ENCODE measurements around the gene PCDHB10. TPM values are rescaled to one million over a fixed set of nuclear protein-coding genes. Genes with fewer than 3 reads are reported as not detected.
"Not testable (repeated sequence)": the region's sequence is repeated elsewhere in the genome, so short reads cannot be mapped to it uniquely, and the experiment has no call there.

The PCDHB10 gene
- 5.5 TPM for total RNA-seq (ENCODE audit: insufficient read depth, low replicate concordance)

DNA sequence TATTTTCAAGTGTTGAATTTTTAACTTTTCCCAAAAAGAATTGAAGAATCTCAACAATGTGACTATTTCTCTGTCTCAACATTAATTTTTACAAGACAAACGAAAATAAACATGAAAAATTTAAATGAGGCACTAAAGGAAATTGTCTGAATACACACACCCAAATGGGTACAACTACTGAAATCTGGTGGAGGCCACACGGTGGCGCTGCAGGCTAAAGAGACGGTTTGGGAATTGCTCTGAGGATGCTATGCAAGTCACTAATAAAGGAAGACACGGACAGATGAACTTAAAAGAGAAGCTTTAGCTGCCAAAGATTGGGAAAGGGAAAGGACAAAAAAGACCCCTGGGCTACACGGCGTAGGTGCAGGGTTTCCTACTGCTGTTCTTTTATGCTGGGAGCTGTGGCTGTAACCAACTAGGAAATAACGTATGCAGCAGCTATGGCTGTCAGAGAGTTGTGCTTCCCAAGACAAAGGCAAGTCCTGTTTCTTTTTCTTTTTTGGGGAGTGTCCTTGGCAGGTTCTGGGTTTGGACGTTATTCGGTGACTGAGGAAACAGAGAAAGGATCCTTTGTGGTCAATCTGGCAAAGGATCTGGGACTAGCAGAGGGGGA, at the start of gene PCDHB10:
Gene PCDHB10, plus strand, starts transcription at position 244 of the 616 bp plus-strand sequence. Its CDS starts 200 bp downstream, at position 444.
- no peak for DNase-seq (ENCODE audit: low spot score)

DNA sequence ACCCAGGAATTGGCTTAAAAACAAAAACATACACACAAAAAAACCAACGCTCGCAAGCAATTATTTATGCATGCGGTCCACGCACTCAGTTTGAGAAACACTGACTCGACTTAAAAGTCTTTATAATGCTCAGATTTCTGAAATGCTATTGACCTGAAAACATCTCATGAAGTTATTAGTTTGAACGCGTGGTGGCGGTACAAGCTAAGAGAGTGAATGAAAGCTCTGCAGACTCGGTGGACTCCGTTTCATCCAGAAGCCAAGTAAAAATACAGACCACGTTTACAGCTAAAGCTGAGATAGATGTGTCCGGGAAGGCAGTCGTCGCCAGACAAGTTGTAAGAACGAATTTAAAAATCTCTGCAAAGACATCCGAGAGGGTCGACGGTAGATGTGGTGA, 42.3 kb upstream of the PCDHB10 start, which contains the start of gene PCDHB6:
Gene PCDHB6, plus strand, starts transcription at position 246 of the 400 bp plus-strand sequence. CDS start 201 bp downstream, outside the sequence.
- no peak for DNase-seq (ENCODE audit: low spot score)

DNA sequence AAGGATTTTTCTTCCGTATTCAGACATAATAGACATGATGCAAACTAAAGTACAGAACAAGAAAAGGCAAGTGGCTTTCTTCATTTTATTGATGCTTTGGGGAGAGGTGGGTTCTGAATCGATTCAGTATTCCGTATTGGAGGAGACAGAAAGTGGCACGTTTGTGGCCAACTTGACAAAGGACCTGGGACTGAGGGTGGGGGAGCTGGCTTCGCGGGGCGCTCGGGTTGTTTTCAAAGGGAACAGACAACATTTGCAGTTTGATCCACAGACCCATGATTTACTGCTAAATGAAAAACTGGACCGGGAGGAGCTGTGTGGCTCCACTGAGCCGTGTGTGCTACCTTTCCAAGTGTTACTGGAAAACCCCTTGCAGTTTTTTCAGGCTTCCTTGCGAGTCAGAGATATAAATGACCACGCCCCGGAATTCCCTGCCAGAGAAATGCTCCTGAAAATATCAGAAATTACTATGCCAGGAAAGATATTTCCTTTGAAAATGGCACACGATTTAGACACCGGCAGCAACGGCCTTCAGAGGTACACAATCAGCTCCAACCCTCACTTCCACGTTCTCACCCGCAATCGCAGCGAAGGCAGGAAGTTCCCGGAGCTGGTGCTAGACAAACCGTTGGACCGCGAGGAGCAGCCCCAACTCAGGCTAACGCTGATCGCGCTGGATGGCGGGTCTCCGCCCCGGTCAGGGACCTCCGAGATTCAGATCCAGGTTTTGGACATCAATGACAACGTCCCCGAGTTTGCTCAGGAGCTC, 41.7 kb upstream of the PCDHB10 start:
- no peak for DNase-seq (ENCODE audit: low spot score)

DNA sequence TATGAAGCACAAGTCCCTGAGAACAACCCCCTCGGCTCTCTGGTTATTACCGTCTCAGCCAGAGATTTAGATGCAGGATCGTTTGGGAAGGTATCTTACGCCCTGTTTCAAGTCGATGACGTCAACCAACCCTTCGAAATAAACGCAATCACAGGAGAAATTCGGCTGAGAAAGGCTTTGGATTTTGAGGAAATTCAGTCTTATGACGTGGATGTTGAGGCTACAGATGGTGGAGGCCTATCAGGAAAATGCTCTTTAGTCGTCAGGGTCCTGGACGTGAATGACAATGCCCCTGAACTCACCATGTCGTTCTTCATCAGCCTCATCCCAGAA, 41.2 kb upstream of the PCDHB10 start:
- DNase-seq (ENCODE audit: low spot score): no peak

DNA sequence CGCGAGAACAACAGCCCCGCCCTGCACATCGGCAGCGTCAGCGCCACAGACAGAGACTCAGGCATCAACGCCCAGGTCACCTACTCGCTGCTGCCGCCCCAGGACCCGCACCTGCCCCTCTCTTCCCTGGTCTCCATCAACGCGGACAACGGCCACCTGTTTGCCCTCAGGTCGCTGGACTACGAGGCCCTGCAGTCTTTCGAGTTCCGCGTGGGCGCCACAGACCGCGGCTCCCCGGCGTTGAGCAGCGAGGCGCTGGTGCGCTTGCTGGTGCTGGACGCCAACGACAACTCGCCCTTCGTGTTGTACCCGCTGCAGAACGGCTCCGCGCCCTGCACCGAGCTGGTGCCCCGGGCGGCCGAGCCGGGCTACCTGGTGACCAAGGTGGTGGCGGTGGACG, 40.5 kb upstream of the PCDHB10 start:
- DNase-seq (ENCODE audit: low spot score): not testable (repeated sequence)

DNA sequence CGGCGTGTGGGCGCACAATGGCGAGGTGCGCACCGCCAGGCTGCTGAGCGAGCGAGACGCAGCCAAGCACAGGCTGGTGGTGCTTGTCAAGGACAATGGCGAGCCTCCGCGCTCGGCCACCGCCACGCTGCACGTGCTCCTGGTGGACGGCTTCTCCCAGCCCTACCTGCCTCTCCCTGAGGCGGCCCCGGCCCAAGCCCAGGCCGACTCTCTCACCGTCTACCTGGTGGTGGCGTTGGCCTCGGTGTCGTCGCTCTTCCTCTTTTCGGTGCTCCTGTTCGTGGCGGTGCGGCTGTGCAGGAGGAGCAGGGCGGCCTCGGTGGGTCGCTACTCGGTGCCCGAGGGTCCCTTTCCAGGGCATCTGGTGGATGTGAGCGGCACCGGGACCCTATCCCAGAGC, 40.1 kb upstream of the PCDHB10 start:
- DNase-seq (ENCODE audit: low spot score): not testable (repeated sequence)

DNA sequence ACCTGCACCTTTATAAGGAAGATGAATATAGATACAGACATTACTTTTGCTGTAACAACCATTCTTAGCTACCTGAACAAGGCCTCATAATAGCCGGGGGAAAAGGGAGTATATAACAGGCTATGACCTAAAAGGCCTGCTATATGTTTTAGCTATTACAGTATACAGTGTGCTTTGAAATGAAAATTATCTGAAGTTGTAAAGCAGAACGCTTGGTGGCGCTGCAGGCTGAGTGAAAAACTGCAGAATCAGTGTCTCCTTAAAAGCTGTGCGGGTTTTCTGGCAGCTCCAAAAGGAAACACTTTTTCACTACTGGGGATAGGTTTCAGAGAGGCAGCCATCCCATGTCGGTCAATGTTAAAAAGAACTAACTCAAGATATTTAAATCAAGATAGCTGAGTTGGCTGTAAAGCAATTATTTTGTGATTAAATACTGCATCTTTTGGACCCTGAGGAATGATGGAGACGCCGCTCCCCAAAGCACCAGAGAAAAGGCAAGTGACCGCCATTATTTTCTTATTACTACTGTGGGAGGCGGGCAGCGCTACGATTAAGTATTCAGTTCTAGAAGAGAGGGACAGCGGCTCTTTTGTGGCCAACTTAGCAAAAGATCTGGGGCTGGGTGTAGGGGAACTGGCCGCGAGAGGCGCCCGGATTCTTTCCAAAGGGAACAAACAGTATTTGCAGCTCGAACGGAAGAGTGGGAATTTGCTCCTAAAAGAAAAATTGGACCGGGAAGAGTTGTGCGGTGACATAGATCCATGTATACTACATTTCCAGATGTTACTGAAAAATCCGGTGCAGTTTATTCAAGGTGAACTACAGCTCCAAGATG, 36.4 kb upstream of the PCDHB10 start:
- no peak for DNase-seq (ENCODE audit: low spot score)

DNA sequence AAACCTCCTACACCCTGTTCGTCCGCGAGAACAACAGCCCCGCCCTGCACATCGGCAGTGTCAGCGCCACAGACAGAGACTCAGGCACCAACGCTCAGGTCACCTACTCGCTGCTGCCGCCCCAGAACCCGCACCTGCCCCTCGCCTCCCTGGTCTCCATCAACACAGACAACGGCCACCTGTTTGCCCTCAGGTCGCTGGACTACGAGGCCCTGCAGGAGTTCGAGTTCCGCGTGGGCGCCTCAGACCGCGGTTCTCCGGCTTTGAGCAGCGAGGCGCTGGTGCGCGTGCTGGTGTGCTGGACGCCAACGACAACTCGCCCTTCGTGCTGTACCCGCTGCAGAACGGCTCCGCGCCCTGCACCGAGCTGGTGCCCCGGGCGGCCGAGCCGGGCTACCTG, 34.8 kb upstream of the PCDHB10 start:
- not testable (repeated sequence) for DNase-seq (ENCODE audit: low spot score)

DNA sequence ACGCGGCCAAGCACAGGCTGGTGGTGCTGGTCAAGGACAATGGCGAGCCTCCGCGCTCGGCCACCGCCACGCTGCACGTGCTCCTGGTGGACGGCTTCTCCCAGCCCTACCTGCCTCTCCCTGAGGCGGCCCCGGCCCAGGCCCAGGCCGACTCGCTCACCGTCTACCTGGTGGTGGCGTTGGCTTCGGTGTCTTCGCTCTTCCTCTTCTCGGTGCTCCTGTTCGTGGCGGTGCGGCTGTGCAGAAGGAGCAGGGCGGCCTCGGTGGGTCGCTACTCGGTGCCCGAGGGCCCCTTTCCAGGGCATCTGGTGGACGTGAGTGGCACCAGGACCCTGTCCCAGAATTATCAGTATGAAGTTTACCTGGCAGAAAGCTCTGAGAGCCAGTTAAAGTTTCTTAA, 34.3 kb upstream of the PCDHB10 start:
- not testable (repeated sequence) for DNase-seq (ENCODE audit: low spot score)

DNA sequence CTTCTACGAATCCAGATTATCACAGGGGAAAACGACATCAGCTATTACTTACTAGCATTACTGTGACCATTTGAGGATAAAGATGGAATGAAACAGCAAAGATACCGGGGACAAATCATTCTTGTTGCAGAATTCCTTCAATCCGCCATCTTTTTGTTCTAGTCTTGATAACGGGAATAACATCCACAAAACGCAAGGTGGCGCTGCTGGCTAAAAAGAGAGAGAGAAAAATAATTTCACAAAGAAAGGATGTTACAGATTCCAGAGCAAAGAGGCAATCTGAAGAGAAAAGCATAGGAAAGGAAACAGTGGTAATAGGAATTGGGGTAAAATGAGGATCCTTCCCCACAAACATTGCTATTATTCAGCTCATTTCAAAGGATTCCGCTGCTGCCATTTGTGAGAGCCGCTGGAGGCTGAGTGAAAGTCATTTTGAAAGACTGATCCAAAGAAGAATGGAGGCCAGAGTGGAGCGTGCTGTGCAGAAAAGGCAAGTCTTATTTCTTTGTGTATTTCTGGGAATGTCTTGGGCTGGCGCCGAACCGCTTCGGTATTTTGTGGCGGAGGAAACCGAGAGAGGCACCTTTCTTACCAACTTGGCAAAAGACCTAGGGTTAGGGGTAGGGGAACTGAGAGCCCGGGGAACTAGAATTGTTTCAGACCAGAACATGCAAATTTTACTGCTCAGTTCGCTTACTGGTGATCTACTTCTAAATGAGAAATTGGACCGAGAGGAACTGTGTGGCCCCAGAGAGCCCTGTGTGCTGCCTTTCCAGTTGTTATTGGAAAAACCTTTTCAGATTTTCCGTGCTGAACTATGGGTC, 19.6 kb upstream of the PCDHB10 start, which contains the start of gene PCDHB7:
Gene PCDHB7, plus strand, starts transcription at position 264 of the 824 bp plus-strand sequence. Its CDS starts 192 bp downstream, at position 456.
- no peak for DNase-seq (ENCODE audit: low spot score)

DNA sequence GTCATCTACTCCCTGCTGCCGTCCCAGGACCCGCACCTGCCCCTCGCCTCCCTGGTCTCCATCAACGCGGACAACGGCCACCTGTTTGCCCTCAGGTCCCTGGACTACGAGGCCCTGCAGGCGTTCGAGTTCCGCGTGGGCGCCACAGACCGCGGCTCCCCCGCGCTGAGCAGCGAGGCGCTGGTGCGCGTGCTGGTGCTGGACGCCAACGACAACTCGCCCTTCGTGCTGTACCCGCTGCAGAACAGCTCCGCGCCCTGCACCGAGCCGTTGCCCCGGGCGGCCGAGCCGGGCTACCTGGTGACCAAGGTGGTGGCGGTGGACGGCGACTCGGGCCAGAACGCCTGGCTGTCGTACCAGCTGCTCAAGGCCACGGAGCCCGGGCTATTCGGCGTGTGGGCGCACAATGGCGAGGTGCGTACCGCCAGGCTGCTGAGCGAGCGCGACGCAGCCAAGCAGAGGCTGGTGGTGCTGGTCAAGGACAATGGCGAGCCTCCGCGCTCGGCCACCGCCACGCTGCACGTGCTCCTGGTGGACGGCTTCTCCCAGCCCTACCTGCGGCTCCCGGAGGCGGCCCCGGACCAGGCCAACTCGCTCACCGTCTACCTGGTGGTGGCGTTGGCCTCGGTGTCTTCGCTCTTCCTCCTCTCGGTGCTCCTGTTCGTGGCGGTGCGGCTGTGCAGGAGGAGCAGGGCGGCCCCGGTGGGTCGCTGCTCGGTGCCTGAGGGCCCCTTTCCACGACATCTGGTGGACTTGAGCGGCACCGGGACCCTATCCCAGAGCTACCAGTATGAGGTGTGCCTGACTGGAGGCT, 17.7 kb upstream of the PCDHB10 start:
- DNase-seq (ENCODE audit: low spot score): not testable (repeated sequence)

DNA sequence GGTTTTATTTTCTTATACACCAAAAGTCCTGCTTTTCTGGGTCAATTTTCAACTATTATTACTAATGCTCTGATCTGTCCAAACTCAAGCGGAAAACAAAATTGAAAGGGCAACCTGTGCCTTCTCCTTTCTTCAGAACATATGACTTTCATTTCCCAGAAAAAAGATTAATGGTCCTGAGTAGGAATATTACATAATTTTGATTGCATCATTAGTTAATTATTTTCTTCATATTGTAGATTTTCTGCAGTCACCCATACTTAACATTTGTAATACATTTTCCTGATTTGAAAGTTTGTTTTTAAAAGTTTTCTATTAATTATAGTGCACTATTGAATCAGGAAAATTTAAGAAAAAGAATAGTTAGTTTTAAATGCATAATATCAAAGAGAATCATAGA, 16.2 kb upstream of the PCDHB10 start:
- no peak for DNase-seq (ENCODE audit: low spot score)

DNA sequence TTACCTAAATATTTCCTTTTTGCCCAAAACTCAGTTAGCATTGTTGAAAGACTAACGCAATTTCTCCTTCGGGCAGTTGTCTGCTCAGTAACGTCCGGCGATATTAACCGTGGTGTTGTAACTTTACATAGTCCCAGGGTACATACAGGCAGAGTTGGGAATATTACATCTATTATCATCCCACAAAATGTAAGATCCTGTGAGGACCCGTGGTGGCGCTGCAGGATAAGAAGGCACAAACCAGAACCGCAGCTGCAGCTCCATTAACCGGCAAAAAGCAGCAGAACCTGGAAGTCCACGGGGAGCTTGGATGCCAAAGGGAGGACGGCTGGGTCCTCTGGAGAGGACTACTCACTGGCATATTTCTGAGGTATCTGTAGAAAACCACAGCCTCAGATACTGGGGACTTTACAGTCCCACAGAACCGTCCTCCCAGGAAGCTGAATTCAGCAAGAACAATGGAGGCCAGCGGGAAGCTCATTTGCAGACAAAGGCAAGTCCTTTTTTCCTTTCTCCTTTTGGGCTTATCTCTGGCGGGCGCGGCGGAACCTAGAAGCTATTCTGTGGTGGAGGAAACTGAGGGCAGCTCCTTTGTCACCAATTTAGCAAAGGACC, 14.5 kb upstream of the PCDHB10 start, which contains the start of gene PCDHB8:
Gene PCDHB8, plus strand, starts transcription at position 214 of the 615 bp plus-strand sequence. Its CDS starts 245 bp downstream, at position 459.
- DNase-seq (ENCODE audit: low spot score): not testable (repeated sequence)

DNA sequence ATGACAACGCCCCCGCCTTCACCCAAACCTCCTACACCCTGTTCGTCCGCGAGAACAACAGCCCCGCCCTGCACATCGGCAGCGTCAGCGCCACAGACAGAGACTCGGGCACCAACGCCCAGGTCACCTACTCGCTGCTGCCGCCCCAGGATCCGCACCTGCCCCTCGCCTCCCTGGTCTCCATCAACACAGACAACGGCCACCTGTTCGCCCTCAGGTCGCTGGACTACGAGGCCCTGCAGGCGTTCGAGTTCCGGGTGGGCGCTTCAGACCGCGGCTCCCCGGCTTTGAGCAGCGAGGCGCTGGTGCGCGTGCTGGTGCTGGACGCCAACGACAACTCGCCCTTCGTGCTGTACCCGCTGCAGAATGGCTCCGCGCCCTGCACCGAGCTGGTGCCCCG, 12.8 kb upstream of the PCDHB10 start:
- not testable (repeated sequence) for DNase-seq (ENCODE audit: low spot score)

DNA sequence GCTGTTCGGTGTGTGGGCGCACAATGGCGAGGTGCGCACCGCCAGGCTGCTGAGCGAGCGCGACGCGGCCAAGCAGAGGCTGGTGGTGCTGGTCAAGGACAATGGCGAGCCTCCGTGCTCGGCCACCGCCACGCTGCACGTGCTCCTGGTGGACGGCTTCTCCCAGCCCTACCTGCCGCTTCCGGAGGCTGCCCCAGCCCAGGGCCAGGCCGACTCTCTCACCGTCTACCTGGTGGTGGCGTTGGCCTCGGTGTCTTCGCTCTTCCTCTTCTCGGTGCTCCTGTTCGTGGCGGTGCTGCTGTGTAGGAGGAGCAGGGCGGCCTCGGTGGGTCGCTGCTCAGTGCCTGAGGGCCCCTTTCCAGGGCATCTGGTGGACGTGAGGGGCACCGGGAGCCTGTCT, 12.3 kb upstream of the PCDHB10 start:
- not testable (repeated sequence) for DNase-seq (ENCODE audit: low spot score)

DNA sequence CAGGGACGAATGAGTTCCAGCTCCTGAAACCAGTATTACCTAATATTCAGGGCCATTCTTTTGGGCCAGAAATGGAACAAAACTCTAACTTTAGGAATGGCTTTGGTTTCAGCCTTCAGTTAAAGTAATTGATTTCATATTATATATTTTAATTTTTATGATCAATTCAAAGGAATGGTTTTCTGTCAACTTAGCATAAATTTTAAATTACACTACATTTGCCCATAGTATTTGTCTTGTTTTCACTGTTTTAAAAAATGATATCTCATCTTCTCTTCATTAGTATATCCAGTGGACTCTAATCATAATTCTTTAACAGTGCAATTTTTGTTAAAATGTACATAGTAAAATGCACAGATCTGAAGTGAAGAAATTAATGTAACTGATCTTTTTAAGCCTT, 11.8 kb upstream of the PCDHB10 start:
- DNase-seq (ENCODE audit: low spot score): no peak

DNA sequence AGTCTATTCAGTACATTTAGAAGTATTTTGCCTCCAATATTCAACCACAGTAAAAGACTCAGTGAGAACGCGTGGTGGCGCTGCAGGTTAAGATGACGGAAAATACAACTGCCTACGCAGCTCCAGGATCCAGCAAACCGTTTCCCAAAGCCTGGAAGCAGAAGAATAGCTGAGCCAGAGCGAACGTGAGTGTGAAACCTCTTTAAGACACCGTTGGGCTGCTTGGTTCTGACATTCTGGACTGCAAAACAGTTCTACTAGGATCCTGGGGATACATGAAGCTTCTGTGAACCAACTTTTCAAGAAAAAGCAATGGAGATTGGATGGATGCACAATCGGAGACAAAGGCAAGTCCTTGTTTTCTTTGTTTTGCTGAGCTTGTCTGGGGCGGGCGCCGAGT, 9.9 kb upstream of the PCDHB10 start, which contains the start of gene PCDHB16:
Gene PCDHB16, plus strand, starts transcription at position 140 of the 400 bp plus-strand sequence. Its CDS starts 173 bp downstream, at position 313.
- DNase-seq (ENCODE audit: low spot score): no peak

DNA sequence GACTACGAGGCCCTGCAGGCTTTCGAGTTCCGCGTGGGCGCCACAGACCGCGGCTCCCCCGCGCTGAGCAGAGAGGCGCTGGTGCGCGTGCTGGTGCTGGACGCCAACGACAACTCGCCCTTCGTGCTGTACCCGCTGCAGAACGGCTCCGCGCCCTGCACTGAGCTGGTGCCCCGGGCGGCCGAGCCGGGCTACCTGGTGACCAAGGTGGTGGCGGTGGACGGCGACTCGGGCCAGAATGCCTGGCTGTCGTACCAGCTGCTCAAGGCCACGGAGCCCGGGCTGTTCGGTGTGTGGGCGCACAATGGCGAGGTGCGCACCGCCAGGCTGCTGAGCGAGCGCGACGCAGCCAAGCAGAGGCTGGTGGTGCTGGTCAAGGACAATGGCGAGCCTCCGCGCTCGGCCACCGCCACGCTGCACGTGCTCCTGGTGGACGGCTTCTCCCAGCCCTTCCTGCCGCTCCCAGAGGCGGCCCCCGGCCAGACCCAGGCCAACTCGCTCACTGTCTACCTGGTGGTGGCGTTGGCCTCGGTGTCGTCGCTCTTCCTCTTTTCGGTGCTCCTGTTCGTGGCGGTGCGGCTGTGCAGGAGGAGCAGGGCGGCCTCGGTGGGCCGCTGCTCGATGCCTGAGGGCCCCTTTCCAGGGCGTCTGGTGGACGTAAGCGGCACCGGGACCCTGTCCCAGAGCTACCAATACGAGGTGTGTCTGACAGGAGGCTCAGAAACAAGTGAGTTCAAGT, 7.9 kb upstream of the PCDHB10 start:
- DNase-seq (ENCODE audit: low spot score): not testable (repeated sequence)

Measured in umbilical cord (tissue), 2 donors.